Right atrium auricular region (tissue), 2 donors: ENCODE results near the gene LMF2. TPM values are rescaled to one million over a fixed set of nuclear protein-coding genes. Genes with fewer than 3 reads are reported as not detected.

ENCODE experiments used
- DNase-seq: peaks from one replicate; pipeline ENCODE4 v3.0.0-alpha.2; 2019; ENCODE audit warnings: low spot score
- H3K27ac ChIP-seq, 2 donors: fragments of 200-600 bp; sonication (generic); 1 replicate in 1 of 2; 2 replicates in 1 of 2; pipeline ENCODE4 v1.5.1; 2016 to 2019
- H3K27me3 ChIP-seq, 2 donors: fragments of 200-600 bp; sonication (generic); one replicate each; pipeline versions ENCODE4 v1.5.1 to v1.6.0; 2017 to 2019
- H3K36me3 ChIP-seq: fragments of 200-600 bp; sonication (generic); one replicate; pipeline ENCODE4 v1.5.1; 2016
- H3K4me1 ChIP-seq, 2 donors: fragments of 200-600 bp; sonication (generic); one replicate each; pipeline versions ENCODE4 v1.5.1 to v1.6.0; 2017 to 2019
- H3K4me3 ChIP-seq, 2 donors: fragments of 200-600 bp; sonication (generic); 1 replicate in 1 of 2; 2 replicates in 1 of 2; pipeline ENCODE4 v1.5.1; 2017 to 2019; ENCODE audit warnings: mild to moderate bottlenecking in 1 of 2, moderate library complexity in 1 of 2
- H3K9me3 ChIP-seq, 2 donors: fragments of 200-600 bp; sonication (generic); one replicate each; pipeline ENCODE4 v1.5.1; 2019
- total RNA-seq, 2 donors: library from RNA; depleted of rRNA; stranded (reverse); fragments of >200 nt; gene quantifications; one replicate each; pipeline ENCODE4 v1.1.0, GENCODE V29; 2016
- TF ChIP-seq, protein P1 (sequence below), 2 donors: fragments of 200-600 bp; sonication (generic); IDR thresholded peaks; one replicate each; pipeline ENCODE4 v1.5.1; 2019; ENCODE audit warnings: antibody characterized with exemption in 2 of 2

Gene LMF2
- total RNA-seq, 2 donors from 2014 or later, result 30.1 to 33.8 TPM

DNA sequence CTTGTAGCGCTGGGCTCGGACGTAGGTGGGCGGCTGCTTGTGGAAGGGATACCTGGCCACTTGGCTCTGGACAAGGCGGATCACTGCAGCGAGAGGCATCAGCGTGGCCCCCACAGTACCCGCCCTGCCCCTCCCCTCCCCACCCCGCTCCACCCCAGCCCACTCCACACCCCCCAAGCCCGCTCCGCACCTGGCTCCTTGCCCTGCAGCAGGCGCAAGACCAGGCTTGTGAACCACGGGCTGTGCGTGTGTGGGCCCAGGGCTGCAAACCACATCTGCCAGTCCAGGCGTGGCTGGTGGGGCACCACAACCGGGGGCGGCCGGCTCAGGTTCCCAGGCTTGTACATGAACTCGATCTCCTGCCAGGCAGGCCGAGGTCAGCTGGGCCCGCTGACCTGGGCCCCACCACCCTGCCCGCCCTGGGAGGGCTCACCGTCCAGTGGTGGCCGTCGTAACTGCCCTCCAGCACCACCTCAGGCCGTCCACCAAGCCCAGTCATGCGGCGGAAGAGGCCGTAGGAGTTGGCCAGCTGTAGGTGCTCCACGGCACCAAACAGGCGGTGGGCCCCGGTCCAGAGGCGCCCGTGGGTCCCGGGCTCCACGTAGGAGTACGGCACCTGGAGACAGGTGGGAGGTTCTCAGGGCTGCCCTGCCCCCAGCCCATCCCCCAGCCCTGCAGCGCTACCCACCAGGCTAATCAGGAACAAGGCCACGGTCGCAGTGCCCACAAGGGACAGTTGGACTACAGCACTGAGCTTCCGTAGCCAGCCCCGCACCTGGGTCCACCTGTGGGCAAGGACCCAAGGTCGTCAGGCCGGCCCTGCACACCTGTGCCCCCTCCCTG, 2.9 kb downstream of the LMF2 start:
- Histone ChIP-seq H3K4me1 (peaks cover 0 to 33% of the 10 kb centered on the region in 2 donors), H3K9me3 (no peaks in the 10 kb centered on the region), H3K36me3 (peaks cover 32% of the 10 kb centered on the region), H3K27ac (no peak overlapping the region), H3K27me3 (no peaks in the 10 kb centered on the region), H3K4me3 (no peak overlapping the region)
- DNase-seq, result no peak
- TF ChIP-seq, protein P1, sequence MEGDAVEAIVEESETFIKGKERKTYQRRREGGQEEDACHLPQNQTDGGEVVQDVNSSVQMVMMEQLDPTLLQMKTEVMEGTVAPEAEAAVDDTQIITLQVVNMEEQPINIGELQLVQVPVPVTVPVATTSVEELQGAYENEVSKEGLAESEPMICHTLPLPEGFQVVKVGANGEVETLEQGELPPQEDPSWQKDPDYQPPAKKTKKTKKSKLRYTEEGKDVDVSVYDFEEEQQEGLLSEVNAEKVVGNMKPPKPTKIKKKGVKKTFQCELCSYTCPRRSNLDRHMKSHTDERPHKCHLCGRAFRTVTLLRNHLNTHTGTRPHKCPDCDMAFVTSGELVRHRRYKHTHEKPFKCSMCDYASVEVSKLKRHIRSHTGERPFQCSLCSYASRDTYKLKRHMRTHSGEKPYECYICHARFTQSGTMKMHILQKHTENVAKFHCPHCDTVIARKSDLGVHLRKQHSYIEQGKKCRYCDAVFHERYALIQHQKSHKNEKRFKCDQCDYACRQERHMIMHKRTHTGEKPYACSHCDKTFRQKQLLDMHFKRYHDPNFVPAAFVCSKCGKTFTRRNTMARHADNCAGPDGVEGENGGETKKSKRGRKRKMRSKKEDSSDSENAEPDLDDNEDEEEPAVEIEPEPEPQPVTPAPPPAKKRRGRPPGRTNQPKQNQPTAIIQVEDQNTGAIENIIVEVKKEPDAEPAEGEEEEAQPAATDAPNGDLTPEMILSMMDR (IDR thresholded peaks at IDR 0.05), result no peak

DNA sequence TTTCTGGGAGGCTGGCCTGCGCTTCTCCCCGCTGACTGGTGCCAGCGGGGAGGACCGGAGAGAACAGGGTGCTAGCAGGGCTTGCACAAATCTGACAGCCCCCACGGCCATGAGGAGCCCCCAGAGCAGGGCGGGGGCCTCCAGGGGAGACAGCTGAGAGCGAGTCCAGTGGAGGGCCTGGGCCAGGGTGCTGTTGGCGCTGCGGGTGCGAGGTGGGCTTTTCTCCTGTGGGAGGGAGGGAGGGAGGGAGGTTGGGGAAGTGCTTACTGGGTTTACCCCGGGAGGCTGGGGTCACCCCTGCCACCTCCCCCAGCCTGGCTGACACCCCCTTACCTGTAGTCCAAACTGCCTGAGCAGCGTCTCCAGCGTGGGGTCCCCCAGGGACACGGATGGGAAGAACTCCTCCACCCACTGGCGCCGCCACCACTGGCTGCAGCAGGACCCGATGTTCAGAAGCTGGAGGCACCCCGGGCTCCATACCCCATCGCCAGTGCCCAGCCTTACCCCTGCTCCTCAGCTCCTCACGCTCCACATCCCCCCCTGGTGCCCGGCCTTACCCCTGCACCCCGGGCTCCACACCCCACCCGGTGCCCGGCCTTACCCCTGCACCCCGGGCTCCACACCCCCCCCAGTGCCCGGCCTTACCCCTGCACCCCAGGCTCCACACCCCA, 3.9 kb downstream of the LMF2 start:
- peaks cover 0 to 24% of the 10 kb centered on the region in 2 donors for H3K4me1 ChIP-seq
- TF ChIP-seq, protein P1 (IDR thresholded peaks at IDR 0.05), result no peak
- H3K4me3 ChIP-seq, result no peak overlapping the region
- no peak overlapping the region for H3K27ac ChIP-seq
- DNase-seq, result no peak
- peaks cover 32% of the 10 kb centered on the region for H3K36me3 ChIP-seq
- H3K27me3 ChIP-seq, result no peaks in the 10 kb centered on the region
- no peaks in the 10 kb centered on the region for H3K9me3 ChIP-seq

- Histone ChIP-seq H3K9me3 (no peaks in the 10 kb centered on the region), H3K36me3 (peaks cover 32% of the 10 kb centered on the region), H3K4me3 (no peak overlapping the region), H3K4me1 (peaks cover 0 to 24% of the 10 kb centered on the region in 2 donors), H3K27ac (no peak overlapping the region), H3K27me3 (no peaks in the 10 kb centered on the region)
- TF ChIP-seq, protein P1 (IDR thresholded peaks at IDR 0.05), result no peak
- DNase-seq, result no peak
Measured at GRCh38 chr22:50502628-50503474, 4.7 kb downstream of the LMF2 start.

DNA sequence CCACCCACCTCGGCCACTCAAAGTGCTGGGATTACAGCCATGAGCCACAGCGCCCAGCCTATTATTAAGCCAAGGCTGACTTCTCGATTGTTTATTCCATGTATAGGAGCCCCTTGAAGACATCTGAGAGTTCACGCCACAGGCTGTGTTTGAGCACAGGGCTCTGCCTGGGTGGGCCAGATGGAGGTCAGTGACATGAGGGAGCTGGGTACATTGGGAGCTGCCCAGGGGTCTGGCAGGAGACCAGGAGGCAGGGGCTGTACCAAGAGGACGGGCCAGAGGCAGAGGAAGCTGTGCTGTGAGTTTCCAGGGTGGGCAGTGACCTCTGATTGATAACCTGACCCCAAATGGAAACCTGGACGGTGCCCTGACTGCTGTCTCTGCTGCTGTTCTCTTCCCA, 5.4 kb downstream of the LMF2 start:
- Histone ChIP-seq H3K9me3 (no peaks in the 10 kb centered on the region), H3K4me3 (no peak overlapping the region), H3K36me3 (peaks cover 32% of the 10 kb centered on the region), H3K4me1 (peaks cover 0 to 24% of the 10 kb centered on the region in 2 donors), H3K27ac (no peak overlapping the region), H3K27me3 (no peaks in the 10 kb centered on the region)
- DNase-seq, result no peak
- TF ChIP-seq, protein P1 (IDR thresholded peaks at IDR 0.05), result no peak

DNA sequence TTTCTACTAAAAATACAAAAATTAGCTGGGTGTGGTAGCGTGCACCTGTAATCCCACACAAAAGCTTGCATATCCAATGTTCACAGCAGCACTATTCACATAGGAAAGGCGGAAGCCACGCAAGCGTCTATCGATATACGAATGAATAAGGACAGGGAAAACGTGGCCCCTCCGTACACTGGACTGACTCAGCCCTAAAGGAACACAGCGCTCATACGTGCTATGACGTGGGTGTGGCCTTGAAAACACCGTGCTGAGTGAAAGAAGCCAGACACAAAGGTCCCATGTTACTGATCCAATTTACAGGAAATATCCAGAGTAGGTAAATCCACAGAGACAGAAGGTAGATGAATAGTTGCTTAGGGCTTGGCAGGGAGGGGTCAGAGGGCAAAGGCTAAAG, 7.0 kb downstream of the LMF2 start:
- Histone ChIP-seq H3K27me3 (no peaks in the 10 kb centered on the region), H3K27ac (no peak overlapping the region)

More for the DNA sequence above, 7.0 kb downstream of the LMF2 start:
- H3K9me3 ChIP-seq, result no peaks in the 10 kb centered on the region
- H3K4me3 ChIP-seq, result no peak overlapping the region
- H3K4me1 ChIP-seq, result peaks cover 0 to 8% of the 10 kb centered on the region in 2 donors
- TF ChIP-seq, protein P1 (IDR thresholded peaks at IDR 0.05), result no peak
- peaks cover 26% of the 10 kb centered on the region for H3K36me3 ChIP-seq
- no peak for DNase-seq
